PFSK-1 (cell line): ENCODE results near the gene LSAMP.

Source experiments
- POLR2AphosphoS5 ChIP-seq: IDR thresholded peaks from 2 replicates; pipeline ENCODE4 v1.6.1; 2012; ENCODE audit warnings: low read depth, mild to moderate bottlenecking, control low read depth, low read length, moderate library complexity
- TF ChIP-seq, protein P1 (sequence below), 2 experiments: IDR thresholded peaks; 2 replicates each; pipeline versions ENCODE4 v1.6.1 to v1.8.0; 2011 to 2012; ENCODE audit warnings: low read depth in 2 of 2, low read length in 2 of 2, control low read depth in 1 of 2, inconsistent platforms in 1 of 2, mild to moderate bottlenecking in 1 of 2, moderate library complexity in 1 of 2; ENCODE audit not compliant: insufficient read depth in 1 of 2

DNA sequence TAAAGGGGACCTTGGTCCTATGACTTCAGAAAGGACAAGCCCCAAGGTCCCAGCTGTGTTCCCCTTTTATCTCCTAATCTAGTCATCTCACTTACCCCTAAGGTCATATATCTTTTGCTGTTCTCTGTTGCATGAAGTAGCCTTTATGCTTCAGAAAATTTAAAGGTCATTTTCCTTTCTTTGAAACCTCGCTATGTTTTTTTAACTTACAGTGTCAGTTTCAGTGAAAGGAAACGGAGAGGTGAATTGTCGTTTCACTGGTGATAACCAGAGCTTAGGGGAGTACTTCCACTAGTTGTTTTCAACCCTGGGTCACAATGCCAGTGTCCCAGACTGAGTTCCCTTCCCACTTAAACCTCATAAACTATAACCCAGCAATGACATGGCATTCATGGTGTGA lies 464.6 kb downstream of the LSAMP start:
- TF ChIP-seq, protein P1, sequence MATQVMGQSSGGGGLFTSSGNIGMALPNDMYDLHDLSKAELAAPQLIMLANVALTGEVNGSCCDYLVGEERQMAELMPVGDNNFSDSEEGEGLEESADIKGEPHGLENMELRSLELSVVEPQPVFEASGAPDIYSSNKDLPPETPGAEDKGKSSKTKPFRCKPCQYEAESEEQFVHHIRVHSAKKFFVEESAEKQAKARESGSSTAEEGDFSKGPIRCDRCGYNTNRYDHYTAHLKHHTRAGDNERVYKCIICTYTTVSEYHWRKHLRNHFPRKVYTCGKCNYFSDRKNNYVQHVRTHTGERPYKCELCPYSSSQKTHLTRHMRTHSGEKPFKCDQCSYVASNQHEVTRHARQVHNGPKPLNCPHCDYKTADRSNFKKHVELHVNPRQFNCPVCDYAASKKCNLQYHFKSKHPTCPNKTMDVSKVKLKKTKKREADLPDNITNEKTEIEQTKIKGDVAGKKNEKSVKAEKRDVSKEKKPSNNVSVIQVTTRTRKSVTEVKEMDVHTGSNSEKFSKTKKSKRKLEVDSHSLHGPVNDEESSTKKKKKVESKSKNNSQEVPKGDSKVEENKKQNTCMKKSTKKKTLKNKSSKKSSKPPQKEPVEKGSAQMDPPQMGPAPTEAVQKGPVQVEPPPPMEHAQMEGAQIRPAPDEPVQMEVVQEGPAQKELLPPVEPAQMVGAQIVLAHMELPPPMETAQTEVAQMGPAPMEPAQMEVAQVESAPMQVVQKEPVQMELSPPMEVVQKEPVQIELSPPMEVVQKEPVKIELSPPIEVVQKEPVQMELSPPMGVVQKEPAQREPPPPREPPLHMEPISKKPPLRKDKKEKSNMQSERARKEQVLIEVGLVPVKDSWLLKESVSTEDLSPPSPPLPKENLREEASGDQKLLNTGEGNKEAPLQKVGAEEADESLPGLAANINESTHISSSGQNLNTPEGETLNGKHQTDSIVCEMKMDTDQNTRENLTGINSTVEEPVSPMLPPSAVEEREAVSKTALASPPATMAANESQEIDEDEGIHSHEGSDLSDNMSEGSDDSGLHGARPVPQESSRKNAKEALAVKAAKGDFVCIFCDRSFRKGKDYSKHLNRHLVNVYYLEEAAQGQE (IDR thresholded peaks at IDR 0.05; ENCODE audit: insufficient read depth in 1 of 2, low read depth in 2 of 2, low read length in 2 of 2): no peak
- TF ChIP-seq POLR2AphosphoS5: no peak
